ENCODE data around the gene ANKRD33. TPM values are rescaled to one million over a fixed set of nuclear protein-coding genes. Genes with fewer than 3 reads are reported as not detected.

ANKRD33 gene
- total RNA-seq, 1 experiment from 2014 or later = not detected

GRCh38 chr12:51917746-51918453 lies 30.0 kb downstream of the ANKRD33 start:
- H2AFZ ChIP-seq (ENCODE audit: low read length) = no peak overlapping the region
- intact Hi-C loops (cut with micrococcal nuclease) = no loop called here
- no TSS peak for BruUV-seq (replicated peaks)
- no peaks in the 10 kb centered on the region for H4K20me1 ChIP-seq (ENCODE audit: low read length)
- H3K36me3 ChIP-seq (ENCODE audit: low read depth, low read length) = no peaks in the 10 kb centered on the region
- no peaks in the 10 kb centered on the region for H3K79me2 ChIP-seq (ENCODE audit: low read length)
- TF ChIP-seq EZH2 (IDR thresholded peaks at IDR 0.05; ENCODE audit: low read length, unreplicated experiment) = no peak
- no peak for TF ChIP-seq EZH2phosphoT487 (IDR thresholded peaks at IDR 0.05; ENCODE audit: borderline replicate concordance, low read length)
- no peak for TF ChIP-seq CTCF (conservative IDR thresholded peaks at IDR 0.05; ENCODE audit: low read depth, low read length)
- no peak overlapping the region for H3K4me2 ChIP-seq (ENCODE audit: low read length)
- CTCF ChIA-PET = no interaction called here
- H3F3A ChIP-seq (ENCODE audit: low read length, unreplicated experiment) = no peaks in the 10 kb centered on the region
- H3K27ac ChIP-seq (ENCODE audit: low read length) = no peak overlapping the region
- DNase-seq (no peak), ATAC-seq (no peak)
- no peak overlapping the region for H3K9ac ChIP-seq (ENCODE audit: low read length)
- no peaks in the 10 kb centered on the region for H3K27me3 ChIP-seq (ENCODE audit: low read length)
- no peaks in the 10 kb centered on the region for H3K9me3 ChIP-seq (ENCODE audit: low read length)
- H3K4me3 ChIP-seq (ENCODE audit: low read length) = no peak overlapping the region
- H3K9me2 ChIP-seq (replicated peaks; ENCODE audit: low read length) = no peaks in the 10 kb centered on the region
- peaks cover 1% of the 10 kb centered on the region; the same call in 1 of the 2 replicates for H3K4me1 ChIP-seq (ENCODE audit: insufficient read depth, low read length)
- POLR2A ChIA-PET (ENCODE audit: unreplicated experiment) = no interaction called here

- Histone ChIP-seq H3K9ac (ENCODE audit: low read length) (no peak overlapping the region), H3K36me3 (ENCODE audit: low read depth, low read length) (no peaks in the 10 kb centered on the region), H3K9me3 (ENCODE audit: low read length) (no peaks in the 10 kb centered on the region), H3K79me2 (ENCODE audit: low read length) (no peaks in the 10 kb centered on the region), H3K27me3 (ENCODE audit: low read length) (no peaks in the 10 kb centered on the region), H3K4me3 (ENCODE audit: low read length) (no peak overlapping the region), H3K27ac (ENCODE audit: low read length) (no peak overlapping the region), H3K4me1 (ENCODE audit: insufficient read depth, low read length) (peaks cover 5% of the 10 kb centered on the region; the same call in 1 of the 2 replicates), H4K20me1 (ENCODE audit: low read length) (no peaks in the 10 kb centered on the region), H3K4me2 (ENCODE audit: low read length) (no peak overlapping the region), H3K9me2 (replicated peaks; ENCODE audit: low read length) (no peaks in the 10 kb centered on the region), H2AFZ (ENCODE audit: low read length) (no peak overlapping the region), H3F3A (ENCODE audit: low read length, unreplicated experiment) (no peaks in the 10 kb centered on the region)
- DNase-seq (no peak), ATAC-seq (no peak)
- ChIA-PET CTCF (no interaction called here), POLR2A (ENCODE audit: unreplicated experiment) (no interaction called here)
- TF ChIP-seq EZH2 (IDR thresholded peaks at IDR 0.05; ENCODE audit: low read length, unreplicated experiment) (no peak), EZH2phosphoT487 (IDR thresholded peaks at IDR 0.05; ENCODE audit: borderline replicate concordance, low read length) (no peak)
- BruUV-seq (replicated peaks) = no TSS peak
- intact Hi-C loops (cut with micrococcal nuclease) = no loop called here
These were observed 32.1 kb downstream of the ANKRD33 start for GRCh38 chr12:51920046-51920445.

- Histone ChIP-seq H3K9me3 (ENCODE audit: low read length) (no peaks in the 10 kb centered on the region), H4K20me1 (ENCODE audit: low read length) (no peaks in the 10 kb centered on the region), H3K9ac (ENCODE audit: low read length) (no peak overlapping the region), H3K36me3 (ENCODE audit: low read depth, low read length) (no peaks in the 10 kb centered on the region), H3K79me2 (ENCODE audit: low read length) (no peaks in the 10 kb centered on the region), H3K27me3 (ENCODE audit: low read length) (no peaks in the 10 kb centered on the region), H3K4me3 (ENCODE audit: low read length) (no peak overlapping the region), H2AFZ (ENCODE audit: low read length) (no peak overlapping the region), H3K27ac (ENCODE audit: low read length) (no peak overlapping the region), H3K4me2 (ENCODE audit: low read length) (no peak overlapping the region), H3F3A (ENCODE audit: low read length, unreplicated experiment) (no peaks in the 10 kb centered on the region), H3K9me2 (replicated peaks; ENCODE audit: low read length) (no peaks in the 10 kb centered on the region), H3K4me1 (ENCODE audit: insufficient read depth, low read length) (peaks cover 5% of the 10 kb centered on the region; the same call in 1 of the 2 replicates)
- DNase-seq (no peak), ATAC-seq (no peak)
- POLR2A ChIA-PET (ENCODE audit: unreplicated experiment) = no interaction called here
- TF ChIP-seq EZH2 (IDR thresholded peaks at IDR 0.05; ENCODE audit: low read length, unreplicated experiment) (no peak), CTCF (conservative IDR thresholded peaks at IDR 0.05; ENCODE audit: low read depth, low read length) (no peak), EZH2phosphoT487 (IDR thresholded peaks at IDR 0.05; ENCODE audit: borderline replicate concordance, low read length) (no peak)
- intact Hi-C loops (cut with micrococcal nuclease) = no loop called here
- BruUV-seq (replicated peaks) = no TSS peak
- CTCF ChIA-PET = no interaction called here
These were observed 33.3 kb downstream of the ANKRD33 start for GRCh38 chr12:51921017-51921725.
